GM10248 (cell line): ENCODE data around the gene PARP11.

ENCODE experiments used
- CTCF ChIA-PET: fragments of 300-600 bp; sonication (Branson Sonifier 250); formaldehyde crosslinking; extraction: SDS; loops from one replicate; lab custom pipeline; 2021; ENCODE audit warnings: antibody characterized with exemption; lab: Yijun Ruan, JAX
- POLR2A ChIA-PET: fragments of 350-650 bp; sonication (Branson Sonifier 250); formaldehyde crosslinking; extraction: SDS; loops from one replicate; lab custom pipeline; 2020; ENCODE audit warnings: antibody characterized with exemption; lab: Yijun Ruan, JAX
- DNase-seq: peaks from one replicate; pipeline ENCODE4 v3.0.0; 2012; ENCODE audit errors: extremely low spot score
- CTCF ChIP-seq: IDR thresholded peaks from 2 replicates; pipeline ENCODE4 v1.5.1; 2012; ENCODE audit warnings: mild to moderate bottlenecking, low read depth; ENCODE audit errors: extremely low read depth, missing control alignments, control extremely low read depth

The PARP11 gene

GRCh38 chr12:3838076-3838475, 35.1 kb downstream of the PARP11 start:
- no peak for DNase-seq
- POLR2A ChIA-PET: no interaction called here
- CTCF ChIA-PET: interaction anchor here (5.5 kb wide), 1 partner anchor 538 kb away, joined by 35 read pairs; no protein-coding TSS in a partner anchor
- TF ChIP-seq CTCF: no peak

GRCh38 chr12:3837049-3837448, 36.1 kb downstream of the PARP11 start:
- CTCF ChIA-PET: interaction anchor here (0.9 to 5.5 kb wide), 3 partner anchors 182 to 537 kb away, joined by 3 to 35 read pairs (median 3); no protein-coding TSS in a partner anchor

GRCh38 chr12:3836641-3837040, 36.6 kb downstream of the PARP11 start:
- ChIA-PET POLR2A (no interaction called here), CTCF (interaction anchor here (0.9 to 5.5 kb wide), 3 partner anchors 182 to 536 kb away, joined by 3 to 35 read pairs (median 3); no protein-coding TSS in a partner anchor)
- DNase-seq: no peak
- TF ChIP-seq CTCF: no peak

More at GRCh38 chr12:3837049-3837448, 36.1 kb downstream of the PARP11 start:
- DNase-seq: peak; percentile 29
- TF ChIP-seq CTCF: peak; percentile 31
- POLR2A ChIA-PET: no interaction called here

- no peak for TF ChIP-seq CTCF
- POLR2A ChIA-PET: no interaction called here
- CTCF ChIA-PET: interaction anchor here (5.5 kb wide), 1 partner anchor 536 kb away, joined by 35 read pairs; no protein-coding TSS in a partner anchor
- DNase-seq: no peak
Measured at GRCh38 chr12:3835914-3836313, 37.3 kb downstream of the PARP11 start.

- ChIA-PET CTCF (interaction anchor here (1.1 to 5.5 kb wide), 2 partner anchors 9 to 534 kb away, joined by 3 to 35 read pairs; no protein-coding TSS in a partner anchor), POLR2A (no interaction called here)
- TF ChIP-seq CTCF: no peak
- no peak for DNase-seq
Measured at GRCh38 chr12:3834774-3835173, 38.4 kb downstream of the PARP11 start.

- ChIA-PET CTCF (interaction anchor here (0.7 to 5.5 kb wide), 4 partner anchors 30 to 533 kb away, joined by 3 to 35 read pairs (median 3); no protein-coding TSS in a partner anchor), POLR2A (no interaction called here)
- DNase-seq: no peak
- TF ChIP-seq CTCF: no peak
Measured at GRCh38 chr12:3833670-3834310, 39.4 kb downstream of the PARP11 start.
